Measurements from ENCODE around the gene SWAP70. TPM values are rescaled to one million over a fixed set of nuclear protein-coding genes. Genes with fewer than 3 reads are reported as not detected.

The SWAP70 gene
- total and polyA plus RNA-seq, 2 of the 13 experiments (the other 11 are each of a cell fraction or from before 2014, with no cell fraction given), result 4.6 to 8.7 TPM

DNA sequence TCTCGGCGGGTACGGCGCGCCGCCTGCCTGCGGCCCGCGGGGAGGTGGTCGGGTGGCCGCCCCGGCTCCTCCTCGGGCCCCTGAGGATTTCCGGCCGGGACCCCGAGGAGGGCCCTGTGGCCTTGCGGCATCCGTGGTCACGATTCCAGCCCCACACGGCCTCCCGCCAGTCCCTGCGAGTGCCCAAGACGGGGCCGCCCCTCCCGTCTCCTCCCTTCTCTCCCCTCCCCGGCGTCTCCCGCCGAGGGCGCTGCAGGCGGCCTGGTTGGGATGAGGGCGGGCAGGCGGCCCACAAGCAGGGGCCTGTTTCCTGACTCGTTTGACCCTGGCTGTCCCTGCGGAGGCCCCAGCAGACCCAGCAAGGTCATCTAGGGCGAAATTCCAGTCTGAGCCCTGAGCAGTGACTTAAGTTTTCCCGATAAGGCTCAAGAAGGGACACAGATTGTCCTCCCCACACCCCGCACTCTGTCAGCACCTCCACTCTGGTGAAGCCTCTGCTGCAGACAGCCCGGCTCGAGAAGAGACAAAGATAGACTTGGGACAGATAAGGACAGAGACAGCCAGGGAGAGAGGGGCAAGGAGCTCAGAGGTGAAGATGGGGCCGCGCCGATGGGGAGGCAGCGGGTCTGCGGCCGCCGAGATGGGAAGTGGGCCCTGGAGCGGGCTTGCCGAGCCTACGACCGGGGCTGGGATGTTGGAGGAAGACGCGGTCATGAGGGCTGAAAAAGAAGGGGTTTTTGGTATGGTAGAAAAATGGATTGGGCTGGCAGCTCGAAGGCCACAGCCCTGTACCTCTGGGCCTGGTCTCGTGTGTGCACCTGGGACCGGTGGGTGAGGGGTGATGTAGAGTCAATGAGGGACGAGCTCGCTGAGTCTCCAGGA is 95.0 kb downstream of the SWAP70 start (continued):
- TF ChIP-seq, protein P1, sequence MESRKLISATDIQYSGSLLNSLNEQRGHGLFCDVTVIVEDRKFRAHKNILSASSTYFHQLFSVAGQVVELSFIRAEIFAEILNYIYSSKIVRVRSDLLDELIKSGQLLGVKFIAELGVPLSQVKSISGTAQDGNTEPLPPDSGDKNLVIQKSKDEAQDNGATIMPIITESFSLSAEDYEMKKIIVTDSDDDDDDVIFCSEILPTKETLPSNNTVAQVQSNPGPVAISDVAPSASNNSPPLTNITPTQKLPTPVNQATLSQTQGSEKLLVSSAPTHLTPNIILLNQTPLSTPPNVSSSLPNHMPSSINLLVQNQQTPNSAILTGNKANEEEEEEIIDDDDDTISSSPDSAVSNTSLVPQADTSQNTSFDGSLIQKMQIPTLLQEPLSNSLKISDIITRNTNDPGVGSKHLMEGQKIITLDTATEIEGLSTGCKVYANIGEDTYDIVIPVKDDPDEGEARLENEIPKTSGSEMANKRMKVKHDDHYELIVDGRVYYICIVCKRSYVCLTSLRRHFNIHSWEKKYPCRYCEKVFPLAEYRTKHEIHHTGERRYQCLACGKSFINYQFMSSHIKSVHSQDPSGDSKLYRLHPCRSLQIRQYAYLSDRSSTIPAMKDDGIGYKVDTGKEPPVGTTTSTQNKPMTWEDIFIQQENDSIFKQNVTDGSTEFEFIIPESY (CRISPR knock-in tag; IDR thresholded peaks at IDR 0.05), result no peak
- TF ChIP-seq, protein P2, sequence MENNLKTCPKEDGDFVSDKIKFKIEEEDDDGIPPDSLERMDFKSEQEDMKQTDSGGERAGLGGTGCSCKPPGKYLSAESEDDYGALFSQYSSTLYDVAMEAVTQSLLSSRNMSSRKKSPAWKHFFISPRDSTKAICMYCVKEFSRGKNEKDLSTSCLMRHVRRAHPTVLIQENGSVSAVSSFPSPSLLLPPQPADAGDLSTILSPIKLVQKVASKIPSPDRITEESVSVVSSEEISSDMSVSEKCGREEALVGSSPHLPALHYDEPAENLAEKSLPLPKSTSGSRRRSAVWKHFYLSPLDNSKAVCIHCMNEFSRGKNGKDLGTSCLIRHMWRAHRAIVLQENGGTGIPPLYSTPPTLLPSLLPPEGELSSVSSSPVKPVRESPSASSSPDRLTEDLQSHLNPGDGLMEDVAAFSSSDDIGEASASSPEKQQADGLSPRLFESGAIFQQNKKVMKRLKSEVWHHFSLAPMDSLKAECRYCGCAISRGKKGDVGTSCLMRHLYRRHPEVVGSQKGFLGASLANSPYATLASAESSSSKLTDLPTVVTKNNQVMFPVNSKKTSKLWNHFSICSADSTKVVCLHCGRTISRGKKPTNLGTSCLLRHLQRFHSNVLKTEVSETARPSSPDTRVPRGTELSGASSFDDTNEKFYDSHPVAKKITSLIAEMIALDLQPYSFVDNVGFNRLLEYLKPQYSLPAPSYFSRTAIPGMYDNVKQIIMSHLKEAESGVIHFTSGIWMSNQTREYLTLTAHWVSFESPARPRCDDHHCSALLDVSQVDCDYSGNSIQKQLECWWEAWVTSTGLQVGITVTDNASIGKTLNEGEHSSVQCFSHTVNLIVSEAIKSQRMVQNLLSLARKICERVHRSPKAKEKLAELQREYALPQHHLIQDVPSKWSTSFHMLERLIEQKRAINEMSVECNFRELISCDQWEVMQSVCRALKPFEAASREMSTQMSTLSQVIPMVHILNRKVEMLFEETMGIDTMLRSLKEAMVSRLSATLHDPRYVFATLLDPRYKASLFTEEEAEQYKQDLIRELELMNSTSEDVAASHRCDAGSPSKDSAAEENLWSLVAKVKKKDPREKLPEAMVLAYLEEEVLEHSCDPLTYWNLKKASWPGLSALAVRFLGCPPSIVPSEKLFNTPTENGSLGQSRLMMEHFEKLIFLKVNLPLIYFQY (CRISPR knock-in tag; IDR thresholded peaks at IDR 0.05; ENCODE audit: borderline replicate concordance), result 0 out of 2 replicates have a peak, but pooled peaks have one; percentile 20
- TF ChIP-seq KLF9 (CRISPR knock-in tag; IDR thresholded peaks at IDR 0.05; ENCODE audit: low read depth), result peak; percentile 74; the same call in 1 of the 2 replicates
- no peak for TF ChIP-seq CBX1 (IDR thresholded peaks at IDR 0.05; ENCODE audit: low read depth)
- TF ChIP-seq ZNF230 (CRISPR knock-in tag; IDR thresholded peaks at IDR 0.05), result no peak; the same call in 1 of the 2 replicates
- no peak for TF ChIP-seq PAF1 (CRISPR knock-in tag; IDR thresholded peaks at IDR 0.05)
- TF ChIP-seq FLYWCH1 (CRISPR knock-in tag; IDR thresholded peaks at IDR 0.05), result no peak
- TF ChIP-seq REXO4 (CRISPR knock-in tag; IDR thresholded peaks at IDR 0.05; ENCODE audit: borderline replicate concordance), result no peak
- TF ChIP-seq, protein P3, sequence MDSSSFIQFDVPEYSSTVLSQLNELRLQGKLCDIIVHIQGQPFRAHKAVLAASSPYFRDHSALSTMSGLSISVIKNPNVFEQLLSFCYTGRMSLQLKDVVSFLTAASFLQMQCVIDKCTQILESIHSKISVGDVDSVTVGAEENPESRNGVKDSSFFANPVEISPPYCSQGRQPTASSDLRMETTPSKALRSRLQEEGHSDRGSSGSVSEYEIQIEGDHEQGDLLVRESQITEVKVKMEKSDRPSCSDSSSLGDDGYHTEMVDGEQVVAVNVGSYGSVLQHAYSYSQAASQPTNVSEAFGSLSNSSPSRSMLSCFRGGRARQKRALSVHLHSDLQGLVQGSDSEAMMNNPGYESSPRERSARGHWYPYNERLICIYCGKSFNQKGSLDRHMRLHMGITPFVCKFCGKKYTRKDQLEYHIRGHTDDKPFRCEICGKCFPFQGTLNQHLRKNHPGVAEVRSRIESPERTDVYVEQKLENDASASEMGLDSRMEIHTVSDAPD (CRISPR knock-in tag; IDR thresholded peaks at IDR 0.05), result peak; percentile 73; the same call in 1 of the 2 replicates
- TF ChIP-seq ZKSCAN5 (CRISPR knock-in tag; IDR thresholded peaks at IDR 0.05), result 0 out of 2 replicates have a peak, but pooled peaks have one; percentile 34
- TF ChIP-seq HNRNPUL1 (IDR thresholded peaks at IDR 0.05; ENCODE audit: low read depth, low read length), result no peak
- TF ChIP-seq, protein P4, sequence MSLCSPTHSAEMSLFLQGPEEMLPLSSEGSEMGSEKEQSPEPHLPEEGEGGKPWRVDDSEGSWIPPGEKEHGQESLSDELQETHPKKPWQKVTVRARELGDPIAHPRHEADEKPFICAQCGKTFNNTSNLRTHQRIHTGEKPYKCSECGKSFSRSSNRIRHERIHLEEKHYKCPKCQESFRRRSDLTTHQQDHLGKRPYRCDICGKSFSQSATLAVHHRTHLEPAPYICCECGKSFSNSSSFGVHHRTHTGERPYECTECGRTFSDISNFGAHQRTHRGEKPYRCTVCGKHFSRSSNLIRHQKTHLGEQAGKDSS (CRISPR knock-in tag; IDR thresholded peaks at IDR 0.05; ENCODE audit: borderline replicate concordance, low read depth), result peak; percentile 21; the same call in 1 of the 2 replicates
- no peak for TF ChIP-seq ZNF3 (CRISPR knock-in tag; IDR thresholded peaks at IDR 0.05)
- TF ChIP-seq, protein P5, sequence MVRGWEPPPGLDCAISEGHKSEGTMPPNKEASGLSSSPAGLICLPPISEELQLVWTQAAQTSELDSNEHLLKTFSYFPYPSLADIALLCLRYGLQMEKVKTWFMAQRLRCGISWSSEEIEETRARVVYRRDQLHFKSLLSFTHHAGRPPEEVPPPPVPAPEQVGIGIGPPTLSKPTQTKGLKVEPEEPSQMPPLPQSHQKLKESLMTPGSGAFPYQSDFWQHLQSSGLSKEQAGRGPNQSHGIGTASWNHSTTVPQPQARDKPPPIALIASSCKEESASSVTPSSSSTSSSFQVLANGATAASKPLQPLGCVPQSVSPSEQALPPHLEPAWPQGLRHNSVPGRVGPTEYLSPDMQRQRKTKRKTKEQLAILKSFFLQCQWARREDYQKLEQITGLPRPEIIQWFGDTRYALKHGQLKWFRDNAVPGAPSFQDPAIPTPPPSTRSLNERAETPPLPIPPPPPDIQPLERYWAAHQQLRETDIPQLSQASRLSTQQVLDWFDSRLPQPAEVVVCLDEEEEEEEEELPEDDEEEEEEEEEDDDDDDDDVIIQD (CRISPR knock-in tag; IDR thresholded peaks at IDR 0.05; ENCODE audit: low read depth), result peak; percentile 64; the same call in 1 of the 2 replicates
- TF ChIP-seq KLF12 (CRISPR knock-in tag; IDR thresholded peaks at IDR 0.05; ENCODE audit: borderline replicate concordance), result no peak
- no peak for TF ChIP-seq ZNF432 (CRISPR knock-in tag; IDR thresholded peaks at IDR 0.05; ENCODE audit: borderline replicate concordance)
- TF ChIP-seq SCMH1 (CRISPR knock-in tag; IDR thresholded peaks at IDR 0.05; ENCODE audit: borderline replicate concordance), result no peak
